Panc1 (cell line): ENCODE data around the gene SF3A2. TPM values are rescaled to one million over a fixed set of nuclear protein-coding genes. Genes with fewer than 3 reads are reported as not detected.

Experiments used
- ATAC-seq: fragments of 200-7000 bp; cut with Tn5 transposase; 2 replicates; pipeline ENCODE4 v1.9.1; 2020; ENCODE audit warnings: mild to moderate bottlenecking, moderate library complexity
- BruUV-seq: library from RNA; stranded (reverse); fragments of 400-500 nt; replicated peaks from 2 replicates; lab custom pipeline; 2021; lab: Mats Ljungman, UMichigan
- CTCF ChIA-PET: fragments of 300-600 bp; sonication (Branson Sonifier 250); formaldehyde crosslinking; loops from one replicate; lab custom pipeline; 2022; ENCODE audit warnings: antibody characterized with exemption; lab: Charles Lee
- POLR2A ChIA-PET: fragments of 300-600 bp; sonication (Branson Sonifier 250); formaldehyde crosslinking; loops from one replicate; lab custom pipeline; 2022; ENCODE audit warnings: antibody characterized with exemption; lab: Charles Lee
- DNase-seq: peaks from one replicate; pipeline ENCODE4 v3.0.0-alpha.2; 2010; ENCODE audit warnings: low read depth, low spot score
- H3K27ac ChIP-seq: 2 replicates; pipeline ENCODE4 v1.5.1; 2011; ENCODE audit warnings: mild to moderate bottlenecking, low read length, inconsistent platforms
- H3K27me3 ChIP-seq: fragments of 200-500 bp; sonication (Bioruptor generic); 2 replicates; pipeline ENCODE4 v1.6.0; 2014; ENCODE audit warnings: low read length, inconsistent platforms; ENCODE audit not compliant: control insufficient read depth, insufficient read depth
- H3K36me3 ChIP-seq: fragments of 200-500 bp; sonication (Bioruptor generic); 2 replicates; pipeline ENCODE4 v1.5.1; 2014; ENCODE audit warnings: inconsistent platforms, mild to moderate bottlenecking, low read length, moderate library complexity; ENCODE audit not compliant: control insufficient read depth, insufficient read depth
- H3K4me1 ChIP-seq: 2 replicates; pipeline ENCODE4 v1.5.1; 2011; ENCODE audit warnings: inconsistent platforms, mild to moderate bottlenecking, low read length, moderate library complexity; ENCODE audit not compliant: control insufficient read depth, insufficient read depth
- H3K4me3 ChIP-seq, 2 experiments: 2 replicates each; pipeline ENCODE4 v1.5.1; 2011 to 2012; ENCODE audit warnings: low read depth in 2 of 2, low read length in 2 of 2, mild to moderate bottlenecking in 2 of 2, inconsistent platforms in 1 of 2, moderate library complexity in 1 of 2
- H3K9me3 ChIP-seq: fragments of 200-500 bp; sonication (Bioruptor generic); 2 replicates; pipeline ENCODE4 v1.5.1; 2014; ENCODE audit warnings: low read depth, mild to moderate bottlenecking, inconsistent platforms, low read length, moderate library complexity; ENCODE audit not compliant: control insufficient read depth, insufficient read depth
- POLR2AphosphoS5 ChIP-seq: IDR thresholded peaks from 2 replicates; pipeline ENCODE4 v1.6.1; 2012; ENCODE audit warnings: mild to moderate bottlenecking, low read depth, low read length, moderate library complexity
- SIN3A ChIP-seq: IDR thresholded peaks from 2 replicates; pipeline ENCODE4 v1.6.1; 2012; ENCODE audit warnings: low read depth, mild to moderate bottlenecking, low read length, moderate library complexity, borderline replicate concordance; ENCODE audit not compliant: insufficient read depth
- TCF7L2 ChIP-seq: IDR thresholded peaks from 2 replicates; pipeline ENCODE4 v1.6.1; 2011; ENCODE audit warnings: mild to moderate bottlenecking, low read depth, low read length, inconsistent platforms
- in situ Hi-C: cut with HindIII; loops from 2 replicates; pipeline ENCODE4 v1.10.0; 2016; ENCODE audit warnings: low sequenced_read_pairs, low pct_unique_long_range_greater_than_20kb
- intact Hi-C: fragments of 100-400 bp; cut with micrococcal nuclease; formaldehyde crosslinking; loops from one replicate; pipeline ENCODE4 v1.10.0; 2022; ENCODE audit not compliant: unreplicated experiment
- total RNA-seq: library from RNA; stranded (reverse); gene quantifications from one replicate; pipeline ENCODE4 v1.2.1, GENCODE V29; 2021; ENCODE audit not compliant: unreplicated experiment
- TF ChIP-seq, protein P1 (sequence below): fragments of 450-650 bp; IDR thresholded peaks from 2 replicates; pipeline ENCODE4 v1.5.1; 2017; ENCODE audit warnings: mild to moderate bottlenecking
- TF ChIP-seq, protein P2 (sequence below), 2 experiments: IDR thresholded peaks; 2 replicates each; pipeline ENCODE4 v1.6.1; 2011 to 2012; ENCODE audit warnings: low read depth in 2 of 2, control low read depth in 1 of 2, low read length in 1 of 2, mild to moderate bottlenecking in 1 of 2, moderate library complexity in 1 of 2; ENCODE audit not compliant: insufficient read depth in 1 of 2

The SF3A2 gene
- total RNA-seq, 1 experiment from 2014 or later: 103 TPM

DNA sequence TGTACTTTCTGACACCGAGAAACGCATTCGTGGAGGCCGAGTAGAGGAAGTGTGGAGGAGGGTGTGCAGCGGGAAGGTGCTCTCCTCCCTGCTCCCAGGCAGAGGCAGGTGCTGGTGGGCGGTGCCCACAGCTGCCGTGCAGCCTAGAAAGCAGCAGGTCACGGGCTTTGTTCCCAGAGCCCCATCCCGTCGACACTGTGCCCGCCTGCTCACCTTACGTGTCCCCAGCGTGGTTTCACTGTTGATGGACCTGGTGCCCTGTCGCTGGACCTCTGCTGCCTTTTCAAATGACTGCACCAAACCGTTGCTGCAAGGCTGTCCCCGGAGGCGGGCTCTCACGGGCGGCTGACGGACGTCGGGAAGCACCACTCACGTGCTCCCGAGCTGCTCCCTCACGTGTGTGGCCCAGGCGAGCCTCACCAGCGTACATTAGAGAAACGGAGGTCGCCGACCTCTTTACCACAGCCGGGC is 21.3 kb upstream of the SF3A2 start:
- intact Hi-C loops (no loop called here), in situ Hi-C loops (no loop called here)
- no peak for DNase-seq
- Histone ChIP-seq H3K4me1 (no peaks in the 10 kb centered on the region), H3K9me3 (no peaks in the 10 kb centered on the region), H3K36me3 (no peaks in the 10 kb centered on the region), H3K4me3 (no peak overlapping the region), H3K27me3 (no peaks in the 10 kb centered on the region), H3K27ac (no peak overlapping the region)
- ChIA-PET CTCF (no interaction called here), POLR2A (no interaction called here)
- ATAC-seq: no peak
- no peak for TF ChIP-seq POLR2AphosphoS5
- TF ChIP-seq SIN3A: no peak
- TF ChIP-seq, protein P1, sequence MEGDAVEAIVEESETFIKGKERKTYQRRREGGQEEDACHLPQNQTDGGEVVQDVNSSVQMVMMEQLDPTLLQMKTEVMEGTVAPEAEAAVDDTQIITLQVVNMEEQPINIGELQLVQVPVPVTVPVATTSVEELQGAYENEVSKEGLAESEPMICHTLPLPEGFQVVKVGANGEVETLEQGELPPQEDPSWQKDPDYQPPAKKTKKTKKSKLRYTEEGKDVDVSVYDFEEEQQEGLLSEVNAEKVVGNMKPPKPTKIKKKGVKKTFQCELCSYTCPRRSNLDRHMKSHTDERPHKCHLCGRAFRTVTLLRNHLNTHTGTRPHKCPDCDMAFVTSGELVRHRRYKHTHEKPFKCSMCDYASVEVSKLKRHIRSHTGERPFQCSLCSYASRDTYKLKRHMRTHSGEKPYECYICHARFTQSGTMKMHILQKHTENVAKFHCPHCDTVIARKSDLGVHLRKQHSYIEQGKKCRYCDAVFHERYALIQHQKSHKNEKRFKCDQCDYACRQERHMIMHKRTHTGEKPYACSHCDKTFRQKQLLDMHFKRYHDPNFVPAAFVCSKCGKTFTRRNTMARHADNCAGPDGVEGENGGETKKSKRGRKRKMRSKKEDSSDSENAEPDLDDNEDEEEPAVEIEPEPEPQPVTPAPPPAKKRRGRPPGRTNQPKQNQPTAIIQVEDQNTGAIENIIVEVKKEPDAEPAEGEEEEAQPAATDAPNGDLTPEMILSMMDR: no peak
- TF ChIP-seq TCF7L2: no peak
- TF ChIP-seq, protein P2, sequence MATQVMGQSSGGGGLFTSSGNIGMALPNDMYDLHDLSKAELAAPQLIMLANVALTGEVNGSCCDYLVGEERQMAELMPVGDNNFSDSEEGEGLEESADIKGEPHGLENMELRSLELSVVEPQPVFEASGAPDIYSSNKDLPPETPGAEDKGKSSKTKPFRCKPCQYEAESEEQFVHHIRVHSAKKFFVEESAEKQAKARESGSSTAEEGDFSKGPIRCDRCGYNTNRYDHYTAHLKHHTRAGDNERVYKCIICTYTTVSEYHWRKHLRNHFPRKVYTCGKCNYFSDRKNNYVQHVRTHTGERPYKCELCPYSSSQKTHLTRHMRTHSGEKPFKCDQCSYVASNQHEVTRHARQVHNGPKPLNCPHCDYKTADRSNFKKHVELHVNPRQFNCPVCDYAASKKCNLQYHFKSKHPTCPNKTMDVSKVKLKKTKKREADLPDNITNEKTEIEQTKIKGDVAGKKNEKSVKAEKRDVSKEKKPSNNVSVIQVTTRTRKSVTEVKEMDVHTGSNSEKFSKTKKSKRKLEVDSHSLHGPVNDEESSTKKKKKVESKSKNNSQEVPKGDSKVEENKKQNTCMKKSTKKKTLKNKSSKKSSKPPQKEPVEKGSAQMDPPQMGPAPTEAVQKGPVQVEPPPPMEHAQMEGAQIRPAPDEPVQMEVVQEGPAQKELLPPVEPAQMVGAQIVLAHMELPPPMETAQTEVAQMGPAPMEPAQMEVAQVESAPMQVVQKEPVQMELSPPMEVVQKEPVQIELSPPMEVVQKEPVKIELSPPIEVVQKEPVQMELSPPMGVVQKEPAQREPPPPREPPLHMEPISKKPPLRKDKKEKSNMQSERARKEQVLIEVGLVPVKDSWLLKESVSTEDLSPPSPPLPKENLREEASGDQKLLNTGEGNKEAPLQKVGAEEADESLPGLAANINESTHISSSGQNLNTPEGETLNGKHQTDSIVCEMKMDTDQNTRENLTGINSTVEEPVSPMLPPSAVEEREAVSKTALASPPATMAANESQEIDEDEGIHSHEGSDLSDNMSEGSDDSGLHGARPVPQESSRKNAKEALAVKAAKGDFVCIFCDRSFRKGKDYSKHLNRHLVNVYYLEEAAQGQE (IDR thresholded peaks at IDR 0.05; ENCODE audit: insufficient read depth in 1 of 2, low read depth in 2 of 2, low read length in 1 of 2): no peak
- BruUV-seq: no TSS peak

DNA sequence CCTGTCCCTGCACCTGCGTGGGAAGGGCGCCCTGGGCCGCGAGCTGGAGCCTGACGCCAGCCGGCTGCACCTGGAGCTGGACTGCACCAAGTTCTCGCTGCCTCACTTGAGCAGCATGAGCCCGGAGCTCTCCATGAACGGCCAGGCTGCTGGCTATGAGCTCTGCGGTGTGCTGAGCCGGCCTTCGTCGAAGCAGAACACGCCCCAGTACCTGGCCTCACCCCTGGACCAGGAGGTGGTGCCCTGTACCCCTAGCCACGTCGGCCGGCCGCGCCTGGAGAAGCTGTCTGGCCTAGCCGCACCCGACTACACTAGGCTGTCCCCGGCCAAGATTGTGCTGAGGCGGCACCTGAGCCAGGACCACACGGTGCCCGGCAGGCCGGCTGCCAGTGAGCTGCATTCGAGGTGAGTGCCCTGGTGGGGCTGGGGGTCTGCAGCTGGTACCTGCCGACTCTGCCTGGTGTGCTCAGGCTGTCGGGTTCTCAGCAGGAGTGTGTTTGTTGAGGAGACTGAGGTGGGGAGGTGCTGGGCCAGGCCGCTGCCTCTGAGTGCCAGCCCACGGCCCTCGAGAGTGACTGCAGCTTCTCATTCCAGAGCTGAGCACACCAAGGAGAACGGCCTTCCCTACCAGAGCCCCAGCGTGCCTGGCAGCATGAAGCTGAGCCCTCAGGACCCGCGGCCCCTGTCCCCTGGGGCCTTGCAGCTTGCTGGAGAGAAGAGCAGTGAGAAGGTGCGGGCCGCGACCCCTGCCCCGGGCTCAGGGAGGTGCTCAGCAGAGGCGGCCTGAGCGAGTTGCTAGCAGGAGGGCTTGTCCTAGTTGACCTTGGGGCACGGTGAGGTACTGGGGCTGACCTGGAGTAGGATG is 20.0 kb upstream of the SF3A2 start:
- POLR2A ChIA-PET: no interaction called here

More for the DNA sequence above, 20.0 kb upstream of the SF3A2 start:
- in situ Hi-C loops: no loop called here
- Histone ChIP-seq H3K36me3 (no peaks in the 10 kb centered on the region), H3K27me3 (no peaks in the 10 kb centered on the region), H3K27ac (no peak overlapping the region), H3K4me3 (no peak overlapping the region), H3K9me3 (no peaks in the 10 kb centered on the region), H3K4me1 (0 out of 2 replicates have a peak, but pooled peaks cover 3% of the 10 kb centered on the region)
- ATAC-seq (no peak), DNase-seq (no peak)
- BruUV-seq: no TSS peak
- intact Hi-C loops: no loop called here
- TF ChIP-seq TCF7L2 (no peak), SIN3A (no peak), POLR2AphosphoS5 (no peak)
- TF ChIP-seq, protein P2 (IDR thresholded peaks at IDR 0.05; ENCODE audit: insufficient read depth in 1 of 2, low read depth in 2 of 2, low read length in 1 of 2): no peak
- TF ChIP-seq, protein P1: no peak
- CTCF ChIA-PET: no interaction called here
